Smooth muscle cell of the brain vasculature (primary cell): ENCODE results near the gene RPL35A.
A peak's percentile ranks its signal among the peaks of the same experiment; 100 is the strongest.
"Not testable (repeated sequence)": the region's sequence is repeated elsewhere in the genome, so short reads cannot be mapped to it uniquely, and the experiment has no call there.

Experiments used
- DNase-seq: peaks from one replicate; pipeline ENCODE4 v3.0.0-alpha.2; 2012; ENCODE audit warnings: low read depth, low spot score

The RPL35A gene

DNA sequence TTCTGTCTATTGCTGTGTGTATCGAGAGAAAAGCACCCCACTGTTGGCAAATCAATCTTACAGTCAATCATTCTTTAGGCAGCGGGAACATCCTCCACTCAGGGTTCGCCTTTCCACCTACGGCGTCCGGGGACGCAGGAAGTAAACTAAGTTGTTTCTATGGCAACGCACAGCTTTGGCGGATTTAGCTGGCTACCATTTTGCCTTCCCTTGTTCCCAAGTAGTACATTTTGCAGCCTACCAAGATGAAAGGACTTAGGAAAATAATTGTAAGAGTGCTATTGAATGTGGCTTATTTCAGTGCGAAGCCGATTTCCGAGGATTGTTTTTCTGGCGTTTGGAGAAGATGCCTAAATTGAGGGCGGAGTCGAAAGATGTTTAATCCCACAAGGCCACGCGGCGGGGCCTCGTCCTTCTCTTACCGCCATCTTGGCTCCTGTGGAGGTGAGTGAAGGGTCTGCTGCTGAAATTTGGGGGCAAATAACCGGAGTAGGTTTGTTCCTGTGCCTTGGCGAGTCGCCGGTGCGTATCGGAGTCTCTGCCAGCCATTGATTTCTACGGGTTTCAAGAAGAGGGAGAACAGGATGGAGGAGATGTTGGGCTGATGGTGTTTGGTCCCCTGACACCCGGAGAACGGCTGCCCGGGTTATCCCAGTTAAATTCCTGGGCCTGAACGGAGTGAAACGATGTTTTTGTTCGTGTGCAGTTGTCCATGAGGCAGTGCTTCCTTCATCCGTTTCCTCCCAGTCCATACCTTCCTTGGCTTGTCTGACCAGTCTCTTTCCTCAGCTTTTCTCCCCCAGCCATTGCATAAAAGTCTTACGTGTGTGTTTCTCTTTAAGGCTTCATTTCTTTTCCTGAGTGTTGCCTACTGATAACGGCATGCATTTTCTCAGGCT, at the start of gene RPL35A:
Gene RPL35A, plus strand, starts transcription at position 413 of the 899 bp plus-strand sequence. CDS start 778 bp downstream, outside the sequence.
- peak; percentile 87 for DNase-seq

DNA sequence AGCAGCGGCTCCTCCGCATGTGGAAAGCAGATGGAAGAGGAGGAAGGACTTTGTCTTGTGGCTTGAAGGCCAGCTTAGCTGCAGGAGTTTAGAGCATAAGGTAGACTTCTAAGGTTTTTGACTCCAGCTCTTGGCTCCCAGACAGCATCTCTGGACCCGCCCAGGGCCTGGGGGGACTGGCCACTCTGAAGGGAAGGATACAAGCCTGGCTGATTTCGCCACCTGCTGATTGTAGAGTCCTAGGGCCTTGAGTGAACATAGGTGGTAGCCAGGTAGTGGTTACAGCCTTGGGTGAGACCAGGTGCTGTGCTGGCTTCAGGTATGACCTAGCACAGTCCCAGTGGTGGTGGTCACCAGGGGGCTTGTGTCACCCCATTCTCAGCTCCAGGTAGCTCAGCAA, 48.4 kb upstream of the RPL35A start:
- DNase-seq: no peak

GRCh38 chr3:197906023-197906849, 43.8 kb upstream of the RPL35A start:
- DNase-seq: peak; percentile 69

DNA sequence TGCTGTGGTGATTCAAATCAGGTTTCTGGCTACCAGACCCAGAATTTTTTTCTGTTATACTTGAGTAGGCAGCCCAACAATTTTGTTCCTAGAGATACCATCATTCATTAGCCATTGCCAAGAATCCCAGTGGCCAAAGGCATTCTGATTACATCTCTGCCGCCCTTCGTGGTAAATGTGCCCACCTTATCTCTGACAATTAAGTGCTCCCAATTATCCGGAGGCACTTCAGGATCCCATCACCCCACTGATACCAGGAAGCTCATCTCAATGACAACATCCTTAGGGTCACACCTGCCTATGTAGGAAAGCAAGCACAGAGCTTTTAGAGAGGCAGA, 43.2 kb upstream of the RPL35A start:
- DNase-seq: no peak

DNA sequence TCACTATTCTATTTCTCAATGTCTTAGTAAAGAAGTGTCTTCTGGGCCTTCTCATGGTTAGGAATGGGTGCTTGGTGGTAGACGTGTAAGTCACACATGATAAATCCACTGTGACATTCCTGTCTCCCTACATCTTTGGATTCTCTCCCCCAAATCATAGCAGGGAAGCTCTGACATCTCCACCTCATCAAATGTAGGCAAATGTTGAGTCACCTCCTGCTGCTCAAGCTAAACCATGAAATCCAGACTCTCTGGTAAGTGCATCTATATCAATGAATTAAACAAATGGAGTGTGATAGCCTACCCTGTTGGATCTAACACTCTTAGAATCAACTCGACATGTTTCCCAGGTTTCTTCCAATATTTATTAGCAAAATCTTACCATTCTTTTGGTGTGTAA, 42.8 kb upstream of the RPL35A start:
- DNase-seq: no peak

GRCh38 chr3:197908550-197908949, 41.4 kb upstream of the RPL35A start:
- DNase-seq: not testable (repeated sequence)

DNA sequence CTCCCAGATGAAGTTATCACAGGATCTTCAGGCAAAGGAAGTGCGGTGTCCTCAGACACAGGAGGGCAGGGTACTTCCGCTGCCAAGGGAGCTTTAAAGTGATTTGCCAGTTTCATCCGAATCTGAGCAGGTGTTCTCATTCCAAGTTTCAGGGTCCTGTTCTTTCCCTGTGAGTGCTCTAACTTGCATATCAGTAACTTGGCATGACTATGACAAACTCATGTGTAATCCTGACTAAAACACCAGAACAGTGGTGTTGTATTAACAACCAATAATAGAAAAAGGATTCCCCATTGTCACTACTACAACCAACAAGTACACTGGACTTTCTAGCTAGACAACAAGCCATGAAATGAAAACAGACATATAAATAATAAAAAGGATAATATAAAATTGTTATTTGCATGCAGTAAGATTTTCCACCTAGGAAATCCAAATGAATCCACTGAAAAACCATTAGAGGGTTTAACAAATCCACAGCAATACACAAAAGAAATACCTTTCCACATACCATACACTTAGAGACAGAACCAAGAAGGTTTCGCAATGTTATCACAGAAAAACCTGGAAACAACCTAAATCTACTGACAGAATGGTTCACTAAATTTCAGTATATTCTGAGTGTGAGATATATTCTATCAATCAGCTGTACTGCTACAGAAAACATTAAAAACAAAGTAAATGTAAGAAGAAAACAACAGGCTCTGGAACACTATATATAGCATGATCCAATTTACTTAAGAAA, 40.9 kb upstream of the RPL35A start:
- no peak for DNase-seq

DNA sequence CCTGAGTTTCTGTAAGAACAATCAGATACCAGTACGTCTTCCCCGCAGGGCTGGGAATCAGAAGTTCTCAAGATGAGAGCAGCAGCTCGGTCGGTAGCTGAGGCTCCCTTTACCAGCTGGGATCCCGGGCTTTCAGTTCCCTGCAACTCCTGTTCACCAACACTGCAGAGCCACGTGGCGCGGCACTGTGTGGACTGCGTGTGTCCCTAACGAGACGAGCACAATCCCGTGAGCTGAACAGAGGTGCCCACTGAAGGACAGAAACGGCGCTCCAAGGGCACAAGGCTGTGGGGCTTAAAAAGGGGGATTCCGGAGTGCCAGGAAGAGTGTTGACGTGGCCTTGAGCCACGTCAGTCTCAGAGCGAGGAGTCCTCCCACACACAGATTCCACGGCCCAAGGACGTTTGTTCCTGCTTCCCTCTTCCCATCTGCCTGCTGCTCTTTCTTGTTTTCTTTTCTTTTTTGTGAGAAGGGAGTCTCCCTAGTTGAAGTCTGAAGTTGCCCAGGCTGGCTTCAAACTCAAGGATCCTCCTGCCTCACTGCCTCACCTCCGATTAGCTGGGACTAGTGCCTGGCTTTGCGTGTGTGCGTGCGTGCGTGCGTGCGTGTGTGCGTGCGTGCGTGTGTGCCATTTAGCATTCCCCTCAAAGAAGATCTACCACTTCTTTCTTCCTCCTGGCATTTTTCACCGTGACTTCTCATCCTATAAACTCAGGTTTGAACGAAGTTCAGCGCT, 37.1 kb upstream of the RPL35A start:
- no peak for DNase-seq

GRCh38 chr3:197913641-197914380, 36.2 kb upstream of the RPL35A start:
- DNase-seq: no peak

GRCh38 chr3:197921429-197922275, 28.3 kb upstream of the RPL35A start:
- not testable (repeated sequence) for DNase-seq

DNA sequence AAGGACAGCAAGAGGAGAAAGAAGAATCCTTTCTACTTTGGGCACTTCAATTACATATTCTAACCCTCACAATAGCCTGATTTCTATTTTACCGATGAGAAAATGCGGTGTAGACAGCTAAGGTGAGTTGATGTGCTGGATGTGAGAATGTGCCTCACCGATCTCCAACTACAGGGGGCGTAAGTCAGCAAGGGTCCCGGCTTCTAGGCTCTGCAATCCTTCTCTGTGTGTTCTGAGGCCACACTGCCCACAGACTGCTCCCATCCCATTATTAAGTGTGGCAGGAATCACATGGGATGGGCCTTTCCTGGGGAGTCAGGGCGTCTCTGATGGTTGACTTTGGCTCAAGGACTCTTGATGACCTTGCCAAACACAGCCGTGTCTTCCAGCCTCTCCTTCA, 23.6 kb upstream of the RPL35A start:
- DNase-seq: no peak

GRCh38 chr3:197927578-197927977, 22.4 kb upstream of the RPL35A start:
- not testable (repeated sequence) for DNase-seq

- DNase-seq: no peak
Measured at GRCh38 chr3:197936819-197937384, 13.1 kb upstream of the RPL35A start.

GRCh38 chr3:197940745-197941384, 9.1 kb upstream of the RPL35A start:
- no peak for DNase-seq

DNA sequence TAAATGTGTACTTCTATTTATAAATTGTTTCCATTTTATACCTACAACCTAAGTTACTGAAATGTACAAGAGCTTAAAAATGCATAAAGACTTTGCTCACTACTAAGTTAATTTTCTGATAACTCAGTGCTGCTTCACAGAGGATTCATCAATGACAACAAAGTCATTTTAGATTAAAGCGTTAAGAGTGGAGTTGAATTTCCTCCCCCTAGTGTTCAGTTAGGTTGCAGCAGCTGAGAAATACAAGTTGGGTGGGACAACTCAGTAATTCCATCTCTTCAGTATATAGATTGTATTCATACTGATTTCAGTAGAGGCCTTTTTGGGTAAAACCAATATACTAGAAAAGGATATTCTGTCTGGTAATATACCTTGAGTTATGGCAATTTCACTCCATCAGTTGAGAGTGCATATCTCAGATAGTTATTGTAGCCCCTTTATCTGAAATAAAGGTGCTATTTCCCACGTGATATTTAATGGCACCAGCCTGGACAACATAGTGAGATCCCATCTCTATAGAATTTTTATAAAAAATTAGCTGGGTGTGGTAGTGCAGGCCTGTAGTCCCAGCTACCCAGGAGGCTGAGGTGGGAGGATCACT, 6.9 kb upstream of the RPL35A start:
- DNase-seq: peak; percentile 17

DNA sequence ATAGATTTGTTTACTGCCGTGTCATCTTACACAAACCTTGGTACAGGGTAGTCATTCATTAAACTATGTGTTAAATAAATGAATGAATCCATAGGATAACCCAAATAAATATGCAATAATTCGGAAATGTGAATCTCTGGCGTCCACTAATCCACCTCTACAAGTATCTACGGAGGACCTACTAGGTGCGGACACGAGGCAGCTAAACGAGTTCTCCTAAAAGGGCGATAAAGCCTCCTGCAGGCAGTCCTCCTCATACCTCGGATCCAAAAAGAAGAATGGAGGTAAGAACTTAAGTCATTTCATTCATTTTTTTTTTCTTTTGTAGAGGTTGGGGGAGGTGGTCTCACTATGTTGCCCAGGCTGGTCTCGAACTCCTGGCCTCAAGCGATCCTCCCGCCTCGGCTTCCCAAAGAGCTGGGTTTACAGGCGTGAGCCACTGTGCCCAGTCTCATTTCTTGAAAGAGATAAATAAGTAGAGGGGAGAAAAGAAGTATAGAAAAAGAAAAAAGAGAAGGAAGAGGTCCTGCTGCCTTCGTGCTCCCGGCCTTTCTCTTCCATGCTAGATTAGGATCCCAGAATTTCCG, 706 bp upstream of the RPL35A start:
- no peak for DNase-seq

DNA sequence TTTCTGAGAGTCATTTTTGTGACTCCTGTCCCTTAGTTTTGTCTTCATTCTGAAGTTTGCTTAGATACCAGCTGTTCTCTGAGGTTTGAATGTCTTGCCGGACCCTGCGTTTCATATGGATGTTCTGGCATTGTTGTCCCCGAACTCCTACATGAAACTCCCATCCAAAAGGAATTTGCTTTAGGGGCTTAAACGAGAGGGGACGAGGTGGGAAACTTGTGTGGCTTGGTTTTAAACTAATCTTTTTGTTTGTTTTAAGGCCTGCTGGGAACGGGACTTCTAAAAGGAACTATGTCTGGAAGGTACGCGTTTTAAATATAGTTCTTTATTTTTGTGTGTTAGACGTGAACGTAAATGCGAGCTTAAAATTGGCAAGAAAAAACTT, 679 bp downstream of the RPL35A start:
- no peak for DNase-seq

GRCh38 chr3:197951392-197951990, 1.5 kb downstream of the RPL35A start:
- DNase-seq: no peak
